Muscle of back (tissue), 11 donors: ENCODE data around the gene C12orf60. TPM values are rescaled to one million over a fixed set of nuclear protein-coding genes. Genes with fewer than 3 reads are reported as not detected.

Experiments used
- DNase-seq, 3 donors: peaks; one replicate each; pipeline versions ENCODE4 v3.0.0 to v3.0.0-alpha.2; 2013
- polyA plus RNA-seq, 10 donors: library from polyadenylated mRNA; unstranded; fragments of 120-200 nt; gene quantifications; one replicate each; pipeline ENCODE4 v1.2.1, GENCODE V29; 2013; ENCODE audit not compliant: insufficient read length in 10 of 10

The C12orf60 gene
- polyA plus RNA-seq, 10 donors, result 0.73 to 2.5 (median 1.3) TPM

DNA sequence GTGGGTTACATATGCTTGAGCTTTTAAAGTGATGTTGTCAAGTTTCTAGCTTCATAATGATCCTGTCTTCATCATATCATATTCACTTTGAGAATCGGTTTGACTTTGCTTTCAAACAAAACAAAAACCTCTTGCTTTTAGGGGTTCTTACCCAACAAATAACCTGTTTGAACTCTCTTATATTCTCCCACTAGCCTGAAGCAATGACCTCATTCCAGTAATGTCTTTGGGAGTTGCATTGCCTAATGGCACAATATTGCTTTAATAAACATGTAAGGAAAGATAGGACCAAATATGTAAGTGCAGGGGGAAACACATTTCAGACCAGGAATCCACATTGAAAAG lies 27.9 kb upstream of the C12orf60 start:
- no peak for DNase-seq

DNA sequence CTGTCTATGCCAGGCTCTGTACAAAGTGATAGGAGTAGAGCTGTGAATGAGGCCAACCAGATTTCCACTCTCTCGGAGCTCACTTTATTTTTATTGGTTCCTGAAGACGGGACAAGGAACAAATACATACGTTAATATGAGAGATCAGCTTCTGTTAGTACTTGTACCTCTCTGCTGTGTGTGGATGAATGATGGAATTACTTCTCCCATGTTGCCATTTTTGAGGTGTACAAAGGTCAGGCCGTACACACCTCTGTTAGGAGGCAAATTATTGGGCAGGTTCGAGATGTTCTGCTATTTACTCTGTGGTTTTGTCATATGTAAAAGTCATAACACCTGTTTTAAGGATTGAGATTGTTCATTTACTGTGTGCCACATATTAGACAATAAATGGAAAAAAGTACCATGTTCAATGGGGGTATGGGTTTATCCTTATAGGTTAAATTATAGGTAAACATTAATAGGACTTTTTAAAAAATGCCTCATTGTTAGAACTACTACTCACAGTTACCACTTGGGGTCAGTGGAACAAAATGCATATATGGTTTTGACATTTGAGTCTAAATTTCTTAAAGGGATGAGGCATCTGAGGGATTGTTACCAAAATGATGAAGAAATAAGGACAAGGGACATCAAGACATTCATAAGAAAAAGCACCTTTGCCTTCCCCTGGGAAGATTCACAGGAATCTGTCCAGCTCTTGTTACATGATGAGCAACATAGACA lies 27.1 kb upstream of the C12orf60 start:
- peak in 1 of 3 donors; percentile 28 for DNase-seq

DNA sequence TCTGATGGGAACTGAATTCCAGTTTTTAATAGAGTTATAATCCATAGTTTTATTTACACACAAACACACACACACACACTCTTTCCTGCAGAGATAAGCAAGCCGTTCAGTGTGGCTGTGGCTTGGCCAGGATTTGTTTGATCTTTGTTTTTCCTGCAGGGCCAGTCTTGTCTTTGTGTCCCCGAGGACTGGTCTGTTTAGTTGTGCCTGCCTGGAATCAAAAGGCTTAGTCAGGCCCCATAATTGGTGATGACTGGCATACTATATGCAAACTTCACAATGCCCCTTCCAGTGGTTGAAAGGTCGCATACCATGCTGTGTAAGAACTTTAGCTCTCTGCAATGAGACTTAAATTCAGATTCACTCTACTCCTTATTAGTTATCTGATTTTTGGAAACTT lies 26.2 kb upstream of the C12orf60 start:
- no peak for DNase-seq

DNA sequence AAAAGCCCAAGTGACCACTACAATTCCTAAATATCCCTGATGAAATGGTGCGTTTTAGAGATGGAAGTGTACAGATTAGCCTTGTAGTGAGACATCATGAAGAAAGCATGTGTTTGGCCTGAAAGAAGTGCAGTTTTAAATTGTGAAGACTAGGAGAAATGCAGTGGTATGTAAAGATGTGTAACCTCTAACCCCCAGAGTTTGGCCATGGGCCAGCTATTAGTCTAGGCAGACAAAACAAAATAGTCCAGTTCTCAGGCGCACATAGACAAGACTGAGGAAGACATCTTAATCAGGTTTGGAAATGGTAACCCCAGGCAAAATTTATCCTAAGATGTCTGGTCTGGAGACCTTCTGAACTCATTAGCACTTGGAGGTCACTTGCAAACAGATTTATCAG lies 23.6 kb upstream of the C12orf60 start:
- DNase-seq, result no peak

DNA sequence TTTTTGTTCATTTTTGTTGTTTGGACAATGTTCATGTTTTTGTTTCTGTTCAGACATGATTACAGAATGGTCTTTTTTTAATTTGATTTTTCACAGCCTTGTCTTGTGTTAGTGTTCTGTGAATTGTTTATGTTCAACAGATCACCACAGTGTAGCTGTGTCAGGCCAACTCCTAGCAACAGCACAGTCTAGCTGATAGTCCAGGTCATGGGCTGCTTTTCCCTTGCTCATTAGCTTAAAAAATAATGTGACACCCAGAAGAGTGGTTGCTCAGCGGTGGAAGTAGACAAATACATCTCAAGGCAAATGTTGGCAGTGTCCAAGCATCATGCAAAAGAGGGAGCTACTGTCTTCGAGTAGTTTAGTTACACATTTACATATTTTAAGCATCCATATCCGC lies 22.6 kb upstream of the C12orf60 start:
- DNase-seq, result no peak

DNA sequence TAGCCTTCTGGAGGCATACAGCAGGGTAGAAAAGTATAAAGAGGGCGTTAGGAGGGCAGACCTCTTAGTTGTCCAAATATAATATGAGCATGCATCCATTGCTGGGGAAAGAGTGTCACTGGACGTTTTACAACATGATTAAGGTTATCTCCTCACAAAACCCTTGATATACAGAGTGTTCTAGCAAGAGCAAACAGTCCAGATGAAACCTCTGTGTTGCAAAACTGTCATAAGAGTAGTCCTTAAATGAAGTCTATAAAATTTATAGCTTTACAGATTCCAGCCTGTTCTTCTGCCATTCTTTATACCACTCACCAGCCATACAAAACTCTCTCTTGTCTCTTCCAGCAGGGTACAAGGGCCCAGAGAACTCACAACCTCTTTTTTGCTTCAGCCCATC lies 21.9 kb upstream of the C12orf60 start:
- no peak for DNase-seq

DNA sequence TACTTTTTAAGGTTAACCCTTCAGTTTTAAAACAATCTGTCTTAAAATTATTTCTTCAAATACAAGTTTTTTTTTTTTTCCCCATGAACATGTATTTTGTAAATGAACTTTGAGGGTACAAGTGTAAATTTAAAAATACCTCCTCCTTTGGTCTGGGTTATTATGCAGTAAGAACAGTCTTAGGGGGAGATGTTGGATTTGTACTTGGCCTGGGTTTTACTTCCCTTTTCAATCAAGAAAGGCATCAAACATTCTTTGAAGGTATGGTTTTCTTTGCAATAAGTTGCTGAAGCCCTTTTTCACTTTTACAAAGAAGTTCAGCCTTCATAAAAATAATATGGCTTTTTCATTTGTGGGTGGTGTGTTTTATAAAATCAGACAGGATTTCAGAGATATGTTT lies 20.7 kb upstream of the C12orf60 start:
- no peak for DNase-seq

DNA sequence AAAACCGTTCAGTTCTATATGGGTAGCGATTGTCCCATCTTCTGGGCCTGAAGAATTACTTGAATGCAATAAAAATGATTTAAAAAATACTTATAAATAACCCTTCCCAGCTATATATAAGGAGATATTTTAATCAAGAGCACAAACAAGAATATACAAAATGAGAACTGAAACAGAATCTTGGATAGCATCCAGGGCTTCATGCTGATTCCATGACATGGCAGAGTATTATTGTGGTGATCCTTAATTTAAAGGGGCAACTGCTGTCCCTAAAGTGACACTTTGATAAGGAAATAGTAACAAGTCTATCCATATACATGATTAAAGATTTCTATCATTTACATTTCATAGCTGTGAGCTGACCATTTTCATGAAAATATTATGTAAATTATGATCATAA lies 19.0 kb upstream of the C12orf60 start:
- no peak for DNase-seq

DNA sequence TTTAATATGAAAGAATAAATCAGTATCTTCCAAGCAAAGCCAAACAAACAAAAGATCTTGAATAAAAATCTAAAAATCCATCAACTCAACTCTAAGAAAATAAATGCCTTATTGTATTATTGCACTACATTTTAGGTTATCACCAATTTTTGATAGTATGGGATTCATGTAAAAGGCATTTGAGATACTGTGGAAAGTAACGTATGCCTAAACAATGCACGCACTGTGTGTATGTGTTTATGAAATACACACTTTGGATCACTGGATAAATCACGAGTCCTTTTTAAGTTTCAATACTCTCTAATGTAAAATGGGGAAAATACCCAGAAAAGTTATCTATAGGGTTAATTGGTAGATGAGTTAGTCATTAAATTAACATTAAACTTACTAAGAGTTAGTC lies 17.9 kb upstream of the C12orf60 start:
- no peak for DNase-seq

DNA sequence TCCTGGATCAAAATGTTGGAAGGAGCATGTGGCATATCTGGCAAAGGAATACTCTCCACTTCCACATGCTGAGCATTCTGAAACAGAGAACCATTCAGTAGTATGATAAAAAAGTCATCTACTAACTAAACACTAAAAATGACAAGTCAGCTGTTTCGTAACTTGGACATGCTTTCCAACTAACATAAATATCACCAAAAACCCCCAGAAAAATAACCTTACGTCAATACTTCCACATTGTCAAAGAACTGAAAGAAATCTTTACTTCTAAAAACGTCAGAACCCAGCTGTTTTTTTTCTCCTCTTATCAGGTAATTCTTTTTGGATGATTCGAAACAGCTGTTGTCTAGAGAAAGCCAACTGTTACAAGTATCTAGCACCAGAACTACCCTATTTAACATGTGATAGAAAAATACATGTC lies 8.4 kb upstream of the C12orf60 start:
- no peak for DNase-seq

DNA sequence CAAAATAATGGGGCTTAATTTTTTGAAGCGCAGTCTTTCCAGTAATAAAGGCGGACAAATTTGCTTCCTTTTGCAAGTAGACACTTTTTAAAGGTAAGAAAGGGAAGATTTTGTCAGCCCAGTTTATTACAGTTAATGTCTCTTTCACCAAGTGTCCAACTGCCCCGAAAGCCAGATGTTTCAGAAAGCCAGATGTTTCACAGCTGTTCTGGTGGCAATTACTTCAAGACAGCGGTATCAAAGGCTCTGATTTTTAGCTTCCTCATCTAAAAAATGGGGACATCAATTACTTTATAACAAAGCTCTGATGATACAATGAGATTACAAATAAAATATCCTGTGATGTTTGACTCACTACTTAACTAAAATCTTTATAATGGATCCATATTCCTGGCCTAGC lies 1.2 kb upstream of the C12orf60 start:
- no peak for DNase-seq

DNA sequence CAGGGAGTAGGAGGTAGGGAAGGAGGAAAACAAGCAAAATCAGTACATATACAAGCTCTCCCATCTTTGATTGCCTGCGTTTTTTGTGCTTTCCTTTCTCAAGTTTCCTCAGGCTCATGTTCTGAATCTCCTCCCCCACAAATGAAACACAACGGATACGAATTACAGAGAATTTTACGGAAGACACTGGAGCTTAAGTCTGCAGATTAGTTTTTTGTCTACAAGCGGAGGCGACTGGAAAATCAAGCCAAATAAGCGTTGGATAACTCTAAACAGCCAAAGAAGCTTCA lies 804 bp upstream of the C12orf60 start:
- DNase-seq, result peak in 2 of 3 donors; percentile 7 to 32

DNA sequence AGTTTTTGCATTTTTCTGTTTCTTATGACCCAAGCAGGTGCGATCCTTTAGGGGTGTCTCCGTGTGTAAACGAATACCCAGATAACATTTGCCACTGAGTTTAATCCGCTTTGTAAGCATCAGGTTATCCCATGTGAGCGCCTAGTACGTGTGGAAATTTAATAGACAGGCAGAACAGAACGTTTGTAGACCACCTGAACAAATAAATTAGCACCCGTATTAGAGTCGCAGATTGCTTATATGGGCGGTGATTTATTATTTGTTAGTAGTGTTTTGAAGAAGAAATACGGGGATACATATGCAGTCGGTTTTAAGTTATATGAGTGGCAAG lies 325 bp downstream of the C12orf60 start:
- no peak for DNase-seq

DNA sequence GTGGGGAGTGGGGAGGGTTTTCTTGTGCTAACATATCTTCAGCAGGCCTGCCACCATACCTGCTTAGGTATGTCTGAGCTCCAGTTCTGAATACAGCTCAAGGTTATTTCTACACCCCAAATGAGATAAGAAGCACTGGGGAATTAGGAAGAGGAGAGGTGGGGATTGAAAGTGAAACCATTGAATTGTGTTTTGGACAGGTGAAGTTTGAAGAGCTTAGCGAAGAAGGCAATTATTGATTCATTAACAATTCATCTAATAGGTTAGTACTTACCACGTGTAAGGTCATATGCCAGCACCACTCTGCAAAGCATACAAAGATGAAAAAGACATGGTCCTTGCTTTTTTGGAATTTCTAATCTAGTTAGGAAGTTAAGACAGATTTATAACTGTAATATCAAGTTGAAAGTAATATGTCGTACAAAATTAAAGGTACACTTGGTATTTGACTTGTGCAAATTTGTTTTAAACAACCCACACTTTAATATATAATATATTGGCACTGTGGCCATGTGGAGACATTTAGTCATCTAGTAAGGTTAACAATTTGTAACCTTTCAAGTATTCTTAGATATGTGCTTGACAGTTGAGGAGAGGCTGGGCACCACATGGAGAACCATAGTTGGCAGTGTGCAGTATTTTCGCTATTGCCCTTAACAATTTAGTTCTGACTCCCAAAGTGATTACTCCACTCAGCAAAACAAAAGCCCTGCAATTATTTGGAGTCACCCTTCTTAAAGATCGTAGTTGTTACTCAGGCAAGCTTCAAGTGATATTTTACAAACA lies 6.9 kb downstream of the C12orf60 start:
- no peak for DNase-seq

DNA sequence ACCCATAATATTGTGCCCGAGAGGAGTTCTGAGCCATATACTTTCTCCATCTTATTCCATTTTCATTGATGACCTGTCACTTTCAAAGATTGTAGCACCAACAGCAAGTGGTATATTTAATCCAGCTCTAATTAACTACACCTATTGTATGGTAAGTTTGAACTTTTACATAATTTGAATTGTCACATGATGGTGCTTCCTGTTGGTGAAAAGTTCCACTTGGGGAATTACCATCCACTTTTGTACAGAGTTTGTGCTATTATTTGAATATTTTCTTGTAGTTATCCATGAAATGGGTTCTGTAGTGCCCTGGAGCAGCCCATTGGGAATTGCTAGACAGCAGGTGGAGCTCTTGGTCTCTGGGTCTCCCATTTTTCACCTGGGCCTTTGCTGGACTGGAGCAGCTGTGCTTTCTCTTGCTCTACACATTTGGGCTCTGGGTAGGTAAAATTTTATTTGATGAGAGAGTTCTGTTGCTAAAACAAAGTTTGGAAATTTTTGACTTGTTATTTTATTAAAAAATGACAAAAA lies 7.5 kb downstream of the C12orf60 start:
- DNase-seq, result no peak

DNA sequence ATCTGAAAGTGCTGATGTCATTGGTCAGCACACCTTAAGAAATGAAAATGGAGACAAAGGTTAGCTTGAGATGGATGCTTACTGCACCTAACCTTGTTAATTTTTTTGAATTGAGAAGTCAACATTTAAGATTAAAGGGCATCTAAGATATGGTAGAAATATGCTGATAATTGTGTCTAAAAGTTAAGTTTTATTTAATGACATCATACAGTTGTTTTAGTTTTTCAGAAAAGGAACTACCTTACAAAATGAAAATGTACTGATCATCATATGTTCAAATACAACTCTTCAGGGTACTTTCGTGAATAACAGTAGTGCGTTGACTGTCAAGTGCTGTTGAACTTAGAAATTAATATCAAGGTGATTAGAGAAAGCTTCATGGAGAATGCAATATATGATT lies 8.0 kb downstream of the C12orf60 start:
- DNase-seq, result no peak

DNA sequence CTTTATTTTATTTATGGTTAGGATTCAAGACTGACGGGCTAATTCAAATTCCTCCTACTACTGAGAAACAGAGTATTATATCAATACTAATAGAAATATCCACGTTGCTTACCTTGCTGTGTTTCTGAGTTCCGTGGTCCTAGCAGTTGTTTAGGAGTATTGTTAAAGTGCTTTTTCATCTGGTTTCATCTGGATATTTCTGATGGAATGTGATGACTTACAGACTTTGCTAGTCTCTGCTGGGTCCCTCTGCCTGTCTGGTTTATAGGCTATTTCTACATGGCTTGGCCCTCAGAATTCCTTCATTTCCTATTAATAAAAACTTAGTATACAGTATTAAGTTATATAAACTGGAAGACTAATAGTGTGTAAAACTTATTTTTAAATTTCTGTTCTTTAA lies 10.5 kb downstream of the C12orf60 start, which contains the start of gene SMCO3:
TSS of gene SMCO3 (minus strand) at position 169 of the 400 bp plus-strand sequence. CDS start 7,502 bp downstream, outside the sequence.
- no peak for DNase-seq

DNA sequence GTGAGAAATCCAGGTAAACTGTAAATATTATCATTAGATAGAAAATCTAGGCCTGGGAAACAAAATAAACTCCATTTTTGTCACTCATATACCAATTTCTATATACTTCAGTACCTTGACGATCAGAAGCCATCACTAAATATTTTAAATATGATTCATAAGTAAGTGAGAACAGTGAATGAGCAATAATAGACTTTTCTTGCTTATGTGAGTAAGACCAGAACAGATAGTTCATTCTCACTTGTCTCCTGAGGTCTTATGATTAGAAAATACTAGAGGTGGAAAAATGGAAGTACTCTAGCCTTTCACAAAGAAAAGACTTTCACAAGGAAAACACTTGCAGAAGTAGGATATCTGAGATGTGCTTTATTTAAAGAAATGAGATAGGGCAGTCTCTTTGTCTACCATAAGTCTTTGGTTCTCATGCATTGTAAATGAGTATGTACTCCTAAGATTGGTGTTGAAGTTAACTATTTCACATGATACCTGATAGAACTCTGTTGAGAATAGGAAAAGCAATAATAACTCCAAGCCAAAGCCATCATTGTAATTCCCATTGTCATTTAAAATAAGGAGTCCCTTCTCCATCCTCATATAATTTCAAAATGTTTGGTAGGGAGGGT lies 20.7 kb downstream of the C12orf60 start:
- DNase-seq, result no peak

DNA sequence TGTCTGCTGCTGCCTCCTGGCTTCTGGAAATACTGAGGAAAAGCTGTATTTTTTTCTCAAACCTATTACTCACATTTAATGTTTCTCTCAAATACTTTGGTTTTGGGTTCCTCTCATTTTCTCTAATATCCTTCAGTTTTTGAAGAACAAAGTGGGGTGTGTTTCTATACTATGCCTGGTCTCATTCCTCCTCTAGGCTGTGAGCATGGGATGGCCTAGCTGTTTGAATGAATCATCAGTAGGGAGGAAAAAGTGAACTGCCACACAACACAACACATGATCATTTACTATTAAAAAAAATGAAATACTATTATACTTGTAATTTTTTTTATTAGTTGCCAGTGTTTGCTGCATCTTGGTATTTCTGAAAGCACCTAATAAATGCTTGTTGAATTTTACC lies 21.8 kb downstream of the C12orf60 start:
- no peak for DNase-seq

DNA sequence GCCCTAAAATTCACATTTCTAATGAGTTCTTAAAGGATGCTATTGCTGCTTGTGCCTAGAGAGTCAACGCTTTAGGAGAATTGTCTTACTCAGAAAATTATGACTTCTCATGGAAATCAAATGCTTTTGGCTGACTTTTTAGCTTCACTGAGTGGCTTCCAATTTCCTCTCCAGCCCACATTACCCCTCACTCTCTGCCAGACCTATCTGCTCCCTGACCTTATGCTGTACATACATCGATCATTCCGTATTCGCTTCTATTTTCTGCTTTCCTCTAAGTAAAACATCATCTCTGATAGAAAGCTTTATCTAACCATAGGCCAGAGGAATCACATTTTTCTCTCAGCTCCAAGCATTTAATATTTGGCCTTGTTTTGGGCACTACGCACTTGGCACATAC lies 23.0 kb downstream of the C12orf60 start:
- DNase-seq, result peak in 1 of 3 donors; percentile 37

DNA sequence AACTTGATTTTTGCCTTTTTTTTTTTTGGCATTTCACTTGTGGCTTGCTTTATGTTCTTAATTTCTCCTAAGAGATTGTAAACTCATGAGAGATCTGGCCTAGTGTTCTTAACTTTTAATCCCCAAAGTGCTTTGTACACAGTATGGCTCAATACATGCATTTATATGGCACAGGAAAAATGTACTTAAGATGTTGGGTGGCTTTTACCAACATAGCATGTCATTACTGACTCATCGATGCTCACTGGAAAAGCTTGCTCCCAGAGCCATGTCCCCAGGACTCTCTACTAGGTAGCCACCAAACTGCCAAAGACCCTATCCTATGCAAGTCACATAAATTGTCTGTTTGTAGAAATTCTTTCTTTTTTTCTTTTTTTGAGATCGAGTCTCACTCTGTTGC lies 23.6 kb downstream of the C12orf60 start:
- no peak for DNase-seq

DNA sequence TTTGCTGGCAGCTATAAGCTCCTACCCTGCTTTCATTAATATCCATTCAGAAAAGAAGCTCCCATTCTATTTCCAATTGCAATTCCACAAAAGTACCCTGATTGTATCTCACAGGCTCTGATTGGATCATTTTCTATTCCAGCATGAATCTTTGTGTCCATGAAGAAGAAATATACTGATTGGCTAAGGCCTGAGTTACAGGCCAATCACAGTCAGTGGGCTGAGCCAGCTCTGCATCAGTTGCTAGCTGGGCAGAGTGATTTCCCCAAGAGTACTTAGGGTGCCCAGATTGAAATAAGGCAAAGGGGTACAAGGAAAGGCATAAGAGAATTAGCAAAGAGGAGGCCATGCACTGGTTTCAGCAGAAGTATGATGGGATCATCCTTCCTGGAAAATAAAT lies 25.4 kb downstream of the C12orf60 start:
- no peak for DNase-seq

DNA sequence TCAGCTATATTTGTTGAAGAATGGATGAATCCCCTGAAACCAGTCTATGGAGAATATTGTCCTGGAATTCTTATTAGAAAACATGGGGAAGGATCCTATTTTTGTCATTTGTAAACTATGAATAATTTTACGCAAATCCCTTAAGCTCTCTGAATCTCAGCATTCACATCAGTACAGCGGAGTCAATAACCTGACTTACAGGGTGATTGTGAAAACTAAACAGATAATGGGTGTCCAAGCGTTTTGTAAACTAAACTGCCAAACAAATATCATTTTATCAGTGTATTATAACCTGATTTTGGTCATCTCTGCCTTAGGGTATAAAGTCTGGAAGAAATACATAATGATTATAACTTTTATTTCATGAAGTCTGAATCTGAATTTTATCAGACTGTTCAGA lies 29.9 kb downstream of the C12orf60 start:
- DNase-seq, result no peak
